ENCODE data around the gene RRAS2. TPM values are rescaled to one million over a fixed set of nuclear protein-coding genes. Genes with fewer than 3 reads are reported as not detected.
A peak's percentile ranks its signal among the peaks of the same experiment; 100 is the strongest.
"Not testable (repeated sequence)": the region's sequence is repeated elsewhere in the genome, so short reads cannot be mapped to it uniquely, and the experiment has no call there.

RRAS2 gene
- total RNA-seq, 1 experiment from 2014 or later: 41.1 TPM

DNA sequence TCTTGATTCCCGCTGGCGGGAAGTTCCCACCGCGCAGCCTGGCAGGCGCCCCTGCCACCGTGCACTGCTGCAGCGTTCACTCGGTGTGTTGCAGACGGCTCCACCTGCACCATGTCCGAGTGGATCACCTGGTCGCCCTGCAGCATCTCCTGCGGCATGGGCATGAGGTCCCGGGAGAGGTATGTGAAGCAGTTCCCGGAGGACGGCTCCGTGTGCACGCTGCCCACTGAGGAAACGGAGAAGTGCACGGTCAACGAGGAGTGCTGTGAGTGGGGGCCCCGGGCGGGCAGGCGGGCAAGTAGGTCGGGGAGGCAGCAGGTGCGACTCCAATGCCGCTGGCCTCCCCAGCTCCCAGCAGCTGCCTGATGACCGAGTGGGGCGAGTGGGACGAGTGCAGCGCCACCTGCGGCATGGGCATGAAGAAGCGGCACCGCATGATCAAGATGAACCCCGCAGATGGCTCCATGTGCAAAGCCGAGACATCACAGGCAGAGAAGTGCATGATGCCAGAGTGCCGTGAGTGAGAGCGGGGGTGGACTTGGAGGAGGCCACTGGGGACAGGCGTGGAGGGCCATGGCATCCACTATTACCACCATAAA, 99.7 kb downstream of the RRAS2 start:
- no peak for DNase-seq (ENCODE audit: low read depth)

DNA sequence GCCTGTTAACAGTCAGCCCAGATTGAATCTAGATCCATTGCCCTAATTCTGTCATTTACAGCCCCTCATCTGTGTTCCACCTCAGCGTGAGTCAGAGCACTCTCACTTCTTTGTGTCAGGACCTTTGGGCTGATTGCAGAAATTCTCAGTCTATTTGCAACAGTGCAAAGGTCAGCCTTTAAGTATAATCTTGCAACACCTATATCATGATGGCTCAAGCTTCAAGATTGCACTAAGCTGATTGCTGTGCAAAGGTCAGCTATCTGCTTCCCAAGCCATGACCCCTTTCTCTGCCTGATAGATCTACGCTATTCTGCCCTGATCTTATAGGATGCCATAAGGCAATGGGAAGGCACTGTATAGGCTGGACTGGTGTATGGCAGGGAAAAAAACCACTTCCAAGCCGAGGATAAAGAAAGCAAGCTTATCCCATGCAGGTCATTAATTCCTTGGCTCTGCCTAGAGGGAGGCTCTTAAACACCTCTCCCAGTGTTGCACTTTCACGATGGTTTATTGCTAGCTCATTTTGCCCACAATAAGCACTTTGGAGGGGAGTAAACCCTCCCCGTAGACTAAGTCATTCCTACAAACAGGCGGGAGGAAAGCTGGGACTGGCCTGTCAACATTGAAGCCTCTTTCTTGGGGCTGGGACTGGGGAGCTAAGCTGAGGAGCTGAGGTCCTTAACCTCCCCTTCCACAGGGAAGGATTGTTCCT, 100.6 kb downstream of the RRAS2 start:
- peak; percentile 41 for DNase-seq (ENCODE audit: low read depth)

DNA sequence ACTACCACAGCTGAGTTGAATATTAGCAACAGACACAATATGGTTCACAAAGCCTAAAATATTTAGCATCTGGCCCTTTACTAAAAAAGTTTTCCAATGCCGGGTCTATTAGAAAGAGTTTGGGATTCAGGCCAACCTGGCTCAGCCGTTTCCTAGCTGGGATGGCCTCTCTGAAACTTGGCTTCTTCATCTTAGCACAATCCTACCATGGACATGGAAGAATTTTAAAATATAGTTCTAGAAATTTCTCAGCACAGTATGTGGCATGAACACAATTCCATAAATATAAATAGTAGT, 103.8 kb downstream of the RRAS2 start:
- DNase-seq (ENCODE audit: low read depth): no peak

DNA sequence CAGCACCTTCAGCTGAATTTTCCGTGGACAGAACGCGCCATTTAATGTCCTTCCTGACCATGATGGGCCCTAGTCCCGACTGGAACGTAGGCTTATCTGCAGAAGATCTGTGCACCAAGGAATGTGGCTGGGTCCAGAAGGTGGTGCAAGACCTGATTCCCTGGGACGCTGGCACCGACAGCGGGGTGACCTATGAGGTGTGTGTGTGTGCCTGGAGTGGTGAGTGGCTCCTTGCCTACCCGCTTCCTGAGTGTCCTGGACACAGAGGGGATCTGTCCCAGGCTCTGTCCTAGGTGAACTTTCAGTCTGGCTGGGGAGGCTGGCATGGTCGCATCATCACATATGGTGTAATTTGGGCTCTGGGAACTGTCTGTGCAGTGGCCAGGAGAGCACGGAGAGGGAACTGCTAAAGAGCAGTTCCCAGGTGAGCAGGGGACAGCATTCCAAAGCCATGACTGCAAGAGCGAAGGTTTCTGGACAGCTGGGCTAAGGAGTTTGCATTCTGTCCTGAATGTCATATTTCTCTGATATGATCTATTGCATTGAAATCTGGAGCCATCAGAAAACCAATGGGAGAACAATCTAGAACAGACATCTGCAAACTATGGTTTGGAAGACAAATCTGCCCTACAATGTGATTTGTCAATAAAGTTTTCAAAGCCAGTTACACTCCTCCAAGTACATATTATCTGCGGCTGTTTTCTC, 104.3 kb downstream of the RRAS2 start:
- DNase-seq (ENCODE audit: low read depth): no peak

- no peak for DNase-seq (ENCODE audit: low read depth)
These were observed 105.1 kb downstream of the RRAS2 start for GRCh38 chr11:14253840-14254239.

- DNase-seq (ENCODE audit: low read depth): no peak
These were observed 105.6 kb downstream of the RRAS2 start for GRCh38 chr11:14253421-14253820.

GRCh38 chr11:14252501-14252900, 106.5 kb downstream of the RRAS2 start:
- DNase-seq (ENCODE audit: low read depth): not testable (repeated sequence)

GRCh38 chr11:14251754-14252153, 107.2 kb downstream of the RRAS2 start:
- no peak for DNase-seq (ENCODE audit: low read depth)

DNA sequence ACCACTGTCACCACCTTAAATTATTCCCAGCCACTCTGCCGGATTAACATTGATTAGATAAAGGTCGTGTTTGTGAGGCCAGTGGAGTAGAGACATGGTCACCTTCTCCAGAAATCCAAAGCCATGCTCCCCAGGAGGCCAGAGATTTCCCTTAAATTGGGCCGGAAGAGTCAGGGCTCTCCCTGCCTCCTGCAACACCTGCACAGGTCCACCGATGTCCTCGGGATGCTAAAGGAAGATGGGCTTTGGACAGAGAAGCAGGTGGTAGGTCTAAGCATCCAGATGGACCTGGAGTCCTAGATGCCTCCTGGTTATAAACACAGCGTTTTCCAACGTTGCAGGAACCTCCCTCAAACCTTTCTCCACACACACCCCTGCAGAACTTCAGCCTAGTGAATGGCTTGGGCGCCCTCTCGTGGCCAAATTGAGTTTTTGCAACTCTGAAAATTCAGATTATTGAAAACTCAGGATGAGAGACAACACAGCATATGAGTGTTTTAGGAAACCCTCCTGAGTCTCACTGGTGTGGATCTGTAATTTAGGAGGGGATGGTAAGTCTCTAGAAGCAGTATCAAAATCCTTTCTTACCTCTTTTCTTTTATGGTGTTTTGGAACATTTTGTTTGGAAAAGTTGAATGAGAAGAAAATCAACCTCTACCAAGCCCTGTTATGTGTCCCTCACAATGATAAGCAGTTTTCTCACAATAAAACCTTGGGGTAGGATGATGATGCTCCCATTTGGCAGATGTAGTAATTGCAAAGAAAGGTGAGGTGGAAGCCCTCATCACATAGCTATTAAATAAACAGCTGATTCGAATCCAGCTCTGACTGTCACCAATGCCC, 109.6 kb downstream of the RRAS2 start:
- peak; percentile 39 for DNase-seq (ENCODE audit: low read depth)

DNA sequence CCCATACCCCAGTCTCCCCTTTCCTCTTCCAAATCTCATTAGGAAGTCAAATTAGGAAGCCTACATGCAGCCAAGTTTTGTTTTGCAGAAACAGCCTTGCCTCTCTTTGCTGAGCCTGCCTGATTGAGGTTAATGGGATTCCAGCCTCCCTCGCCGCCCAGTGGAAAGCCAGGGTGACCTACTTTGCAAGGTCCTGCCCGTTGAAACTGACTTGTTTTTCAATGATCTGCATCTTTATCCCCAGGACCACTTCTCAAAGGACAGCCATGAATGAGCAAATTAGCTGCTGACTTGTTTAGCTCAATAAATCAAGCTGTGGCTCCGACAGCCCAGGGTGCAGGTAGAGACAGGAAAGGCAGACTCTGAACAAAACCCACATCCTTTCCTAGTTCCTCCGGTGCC, 110.4 kb downstream of the RRAS2 start:
- no peak for DNase-seq (ENCODE audit: low read depth)

GRCh38 chr11:14245444-14245843, 113.5 kb downstream of the RRAS2 start:
- no peak for DNase-seq (ENCODE audit: low read depth)

- DNase-seq (ENCODE audit: low read depth): no peak
These were observed 114.1 kb downstream of the RRAS2 start for GRCh38 chr11:14244926-14245325.

DNA sequence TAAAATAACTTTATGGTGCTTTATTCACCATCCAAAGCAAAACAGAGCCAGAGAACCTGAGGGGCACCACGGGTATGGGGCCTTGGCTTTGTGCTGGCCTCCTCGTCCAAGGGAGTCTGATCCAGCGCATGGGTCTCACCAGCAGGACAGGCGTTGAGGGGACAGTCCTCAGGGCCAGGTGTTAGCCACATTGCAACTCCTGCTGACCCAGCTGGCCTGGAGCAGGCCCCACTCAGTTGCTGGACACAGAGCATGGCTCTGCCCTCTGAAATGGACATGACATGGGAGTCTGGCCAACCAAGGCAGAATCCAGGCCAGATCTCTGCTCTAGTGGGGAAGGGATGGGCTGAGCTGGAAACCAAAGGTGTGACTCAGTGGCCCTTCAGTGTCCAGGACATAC, 116.2 kb downstream of the RRAS2 start:
- DNase-seq (ENCODE audit: low read depth): no peak

GRCh38 chr11:14242187-14242586, 116.8 kb downstream of the RRAS2 start:
- no peak for DNase-seq (ENCODE audit: low read depth)

GRCh38 chr11:14240951-14241350, 118.0 kb downstream of the RRAS2 start:
- no peak for DNase-seq (ENCODE audit: low read depth)

DNA sequence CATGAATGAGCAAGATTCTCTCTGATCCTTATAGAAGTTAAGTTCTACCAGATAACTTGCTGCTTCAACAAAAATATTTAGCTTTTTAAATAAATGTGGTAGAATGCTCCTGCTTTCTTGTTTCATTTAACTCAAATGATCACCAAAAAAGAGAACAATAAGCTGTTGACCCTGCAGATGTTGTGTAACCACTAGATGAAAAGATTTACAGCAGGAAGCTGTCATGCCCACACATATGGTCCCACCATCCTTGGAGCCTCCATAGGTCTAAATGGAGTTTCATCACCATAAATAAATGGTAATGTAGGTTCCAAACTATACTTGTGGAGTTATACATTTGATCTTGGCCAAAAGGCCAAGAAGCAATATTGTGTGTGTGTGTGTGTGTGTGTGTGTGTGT, 118.8 kb downstream of the RRAS2 start:
- no peak for DNase-seq (ENCODE audit: low read depth)

- DNase-seq (ENCODE audit: low read depth): no peak
These were observed 121.5 kb downstream of the RRAS2 start for GRCh38 chr11:14237444-14237961.

DNA sequence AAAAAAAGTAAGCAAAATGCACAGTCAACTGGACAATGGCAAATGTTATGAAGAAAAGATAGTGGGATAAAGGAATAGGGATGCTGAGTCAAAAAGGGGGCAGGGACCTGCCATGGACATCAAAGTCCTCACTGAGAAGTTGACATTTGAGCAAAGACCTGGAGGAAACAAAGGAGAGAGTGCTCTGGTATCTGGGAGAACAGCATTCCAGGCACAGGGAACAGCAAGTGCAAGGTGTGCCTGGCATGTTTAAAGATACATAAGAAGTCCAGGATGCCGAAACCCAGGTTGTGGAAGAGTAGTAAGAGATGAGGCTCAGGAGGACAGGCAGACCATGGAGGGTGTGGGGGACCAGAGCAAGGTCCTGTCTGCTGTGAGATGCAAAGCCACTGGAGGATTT, 123.3 kb downstream of the RRAS2 start:
- no peak for DNase-seq (ENCODE audit: low read depth)

- no peak for DNase-seq (ENCODE audit: low read depth)
These were observed 124.5 kb downstream of the RRAS2 start for GRCh38 chr11:14234446-14234845.

- DNase-seq (ENCODE audit: low read depth): no peak
These were observed 126.3 kb downstream of the RRAS2 start for GRCh38 chr11:14232652-14233051.

DNA sequence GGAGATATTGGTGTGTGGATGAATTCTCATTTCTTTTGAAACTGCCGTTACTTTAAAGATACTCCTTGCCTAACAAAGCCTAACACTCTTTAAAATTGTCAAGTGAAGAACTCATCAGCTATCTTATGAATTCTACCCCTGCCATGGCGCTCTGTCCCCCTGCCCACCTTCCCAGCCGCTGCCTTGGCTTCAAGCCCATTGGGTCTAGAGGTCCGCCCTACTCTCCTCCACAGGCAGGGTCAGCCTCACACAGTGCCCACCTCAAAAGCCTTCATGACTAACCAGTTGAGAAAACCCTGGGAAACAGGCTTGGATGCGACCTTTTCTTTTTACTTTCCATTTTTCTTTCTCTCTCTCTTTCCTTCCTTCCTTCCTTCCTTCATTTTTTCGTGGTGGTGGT, 128.6 kb downstream of the RRAS2 start:
- DNase-seq (ENCODE audit: low read depth): no peak

DNA sequence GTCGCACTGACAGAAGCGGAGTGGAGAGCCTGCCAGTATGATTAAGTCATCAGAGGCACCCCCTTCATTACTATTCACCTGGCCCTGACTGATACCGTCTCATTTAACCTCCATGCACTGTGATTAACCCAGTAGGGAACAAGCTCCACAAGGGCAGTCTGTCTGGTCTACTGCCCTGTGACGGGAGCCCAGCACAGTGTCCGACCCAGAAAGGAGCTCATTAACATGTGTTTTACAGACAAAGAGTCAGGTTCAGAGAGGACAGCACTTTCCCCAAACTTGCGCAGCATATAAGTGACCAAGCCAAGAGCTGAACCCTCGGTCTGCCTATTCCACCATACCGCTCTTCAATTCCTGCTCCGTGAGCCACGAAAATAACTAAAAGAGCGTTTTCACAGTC, 129.5 kb downstream of the RRAS2 start:
- DNase-seq (ENCODE audit: low read depth): no peak

Measured in RPMI7951 (cell line).